ENCODE results near the gene TMEM35B. TPM values are rescaled to one million over a fixed set of nuclear protein-coding genes. Genes with fewer than 3 reads are reported as not detected.

Gene TMEM35B
- 15.8 and 21.6 TPM in 2 replicates for total RNA-seq

DNA sequence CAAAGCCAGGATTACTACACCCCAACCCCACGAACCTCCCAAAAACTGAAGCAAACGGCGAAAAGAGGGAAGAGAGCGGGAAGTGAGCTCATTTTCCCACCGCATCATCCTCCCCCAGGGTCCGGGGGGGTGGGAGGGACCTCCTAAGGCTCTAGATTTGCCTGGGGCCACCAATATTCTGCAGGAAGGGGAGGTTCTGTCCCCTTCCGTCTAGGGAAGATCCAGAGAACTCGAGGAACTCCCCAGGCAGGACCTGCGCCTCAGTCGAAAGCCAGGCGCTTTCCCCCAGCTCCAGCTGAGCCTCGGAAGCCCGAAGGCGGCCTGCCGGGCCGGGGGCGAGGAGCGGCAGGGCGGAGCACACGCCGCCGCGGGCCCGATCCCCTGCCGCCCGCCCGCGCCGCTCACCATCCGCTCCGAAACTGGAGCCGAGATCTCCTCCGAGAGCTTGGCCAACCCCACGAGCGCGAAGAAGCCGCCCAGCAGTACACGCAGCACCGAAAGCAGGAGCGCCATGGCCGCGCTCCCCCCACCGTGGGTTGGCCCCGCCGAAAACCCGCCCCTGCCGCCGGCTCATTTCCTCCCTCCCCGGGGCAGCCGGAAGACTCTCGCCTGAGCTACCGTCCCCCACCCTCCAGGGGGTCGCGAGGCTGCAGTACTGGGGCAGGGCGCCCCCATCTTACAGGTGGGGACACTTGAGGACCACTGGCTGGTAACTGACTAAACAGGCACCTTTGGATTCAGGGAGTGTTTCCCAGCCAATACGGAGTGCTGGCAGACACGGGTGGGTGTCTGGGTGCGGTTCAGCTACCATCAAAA, at the start of gene TMEM35B:
TSS of gene TMEM35B (minus strand) at position 555 of the 816 bp plus-strand sequence. CDS start at position 513, 42 bp downstream.
- DNase-seq (ENCODE audit: low read depth) = peak; percentile 41
- peak; percentile 5 for TF ChIP-seq CTCF (IDR thresholded peaks at IDR 0.05; ENCODE audit: insufficient read depth, low read depth, low read length)
- peak within 1 kb of the TSS; percentile 84 for H3K4me3 ChIP-seq (ENCODE audit: low read depth, low read length)

- DNase-seq (ENCODE audit: low read depth) = no peak
- TF ChIP-seq CTCF (IDR thresholded peaks at IDR 0.05; ENCODE audit: insufficient read depth, low read depth, low read length) = no peak
- H3K4me3 ChIP-seq (ENCODE audit: low read depth, low read length) = no peak overlapping the region
Measured at GRCh38 chr1:35033346-35033745, 48.2 kb upstream of the TMEM35B start.

- DNase-seq (ENCODE audit: low read depth) = no peak
- H3K4me3 ChIP-seq (ENCODE audit: low read depth, low read length) = peak overlapping the region; percentile 89
- TF ChIP-seq CTCF (IDR thresholded peaks at IDR 0.05; ENCODE audit: insufficient read depth, low read depth, low read length) = no peak
Measured at GRCh38 chr1:35032384-35032739, 47.2 kb upstream of the TMEM35B start.

- TF ChIP-seq CTCF (IDR thresholded peaks at IDR 0.05; ENCODE audit: insufficient read depth, low read depth, low read length) = no peak
- H3K4me3 ChIP-seq (ENCODE audit: low read depth, low read length) = peak overlapping the region; percentile 89
- peak; percentile 44 for DNase-seq (ENCODE audit: low read depth)
Measured at GRCh38 chr1:35030756-35031446, 45.8 kb upstream of the TMEM35B start.

GRCh38 chr1:35030338-35030737, 45.2 kb upstream of the TMEM35B start:
- no peak for TF ChIP-seq CTCF (IDR thresholded peaks at IDR 0.05; ENCODE audit: insufficient read depth, low read depth, low read length)
- peak overlapping the region; percentile 89 for H3K4me3 ChIP-seq (ENCODE audit: low read depth, low read length)
- DNase-seq (ENCODE audit: low read depth) = no peak

- TF ChIP-seq CTCF (IDR thresholded peaks at IDR 0.05; ENCODE audit: insufficient read depth, low read depth, low read length) = no peak
- no peak for DNase-seq (ENCODE audit: low read depth)
- H3K4me3 ChIP-seq (ENCODE audit: low read depth, low read length) = no peak overlapping the region
Measured at GRCh38 chr1:35029761-35030160, 44.6 kb upstream of the TMEM35B start.

All from fibroblast of villous mesenchyme (primary cell).